Stomach (tissue), 9 donors: Measurements from ENCODE around the gene UCN. TPM values are rescaled to one million over a fixed set of nuclear protein-coding genes. Genes with fewer than 3 reads are reported as not detected.

Source experiments
- DNase-seq, 2 donors: peaks; one replicate each; pipeline versions ENCODE4 v3.0.0 to v3.0.0-alpha.2; 2013 to 2019
- H3K27ac ChIP-seq, 5 donors: fragments of 200-600 bp in 4 of 5; sonication (generic) in 4 of 5; one replicate each; pipeline ENCODE4 v1.5.1; 2013 to 2019; ENCODE audit warnings: mild to moderate bottlenecking in 1 of 5, moderate library complexity in 1 of 5
- H3K27me3 ChIP-seq, 3 donors: fragments of 200-600 bp; sonication (generic); one replicate each; pipeline ENCODE4 v1.5.1; 2017 to 2019; ENCODE audit warnings: mixed run types in 1 of 3
- H3K36me3 ChIP-seq, 4 donors: fragments of 200-600 bp; sonication (generic); 1 replicate in 3 of 4; 2 replicates in 1 of 4; pipeline ENCODE4 v1.5.1; 2016 to 2019
- H3K4me1 ChIP-seq, 4 donors: fragments of 200-600 bp; sonication (generic); one replicate each; pipeline ENCODE4 v1.5.1; 2016 to 2019
- H3K4me3 ChIP-seq, 4 donors: fragments of 200-600 bp; sonication (generic) in 3 of 4; one replicate each; pipeline ENCODE4 v1.5.1; 2016 to 2019; ENCODE audit warnings: mild to moderate bottlenecking in 1 of 4
- H3K9me3 ChIP-seq, 4 donors: fragments of 200-600 bp; sonication (generic); one replicate each; pipeline ENCODE4 v1.5.1; 2016 to 2019
- CTCF ChIP-seq, 7 experiments: fragments of 450-650 bp in 4 of 7; fragments of 200-600 bp in 3 of 7; sonication (generic) in 3 of 7; IDR thresholded peaks; one replicate each; pipeline ENCODE4 v1.5.1; 2016 to 2019; ENCODE audit warnings: antibody characterized with exemption in 7 of 7, control low read depth in 2 of 7, mild to moderate bottlenecking in 1 of 7
- EP300 ChIP-seq: sonication (generic); formaldehyde crosslinking; IDR thresholded peaks from one replicate; pipeline ENCODE4 v1.6.1; 2017; ENCODE audit warnings: antibody characterized with exemption
- POLR2A ChIP-seq, 4 donors: fragments of 450-650 bp; IDR thresholded peaks; one replicate each; pipeline ENCODE4 v1.6.1; 2016; ENCODE audit warnings: antibody characterized with exemption in 4 of 4, control low read depth in 2 of 4, mild to moderate bottlenecking in 1 of 4, moderate library complexity in 1 of 4
- POLR2AphosphoS5 ChIP-seq, 3 donors: sonication (generic); formaldehyde crosslinking; IDR thresholded peaks; one replicate each; pipeline ENCODE4 v1.6.1; 2016; ENCODE audit warnings: antibody characterized with exemption in 3 of 3
- WGBS, 5 donors: extraction: QIAGEN DNeasy Blood & Tissue Kit in 3 of 5; methylation state at CpG; one replicate each; pipeline versions ENCODE4 v1.1.5 to v1.1.7; 2013 to 2018; 5-methylcytosine and 5-hydroxymethylcytosine counted together
- intact Hi-C: fragments of 100-400 bp; cut with DNase I; formaldehyde crosslinking; loops from one replicate; pipeline ENCODE4 v1.15.1; 2023; ENCODE audit warnings: low total_unique reads
- polyA plus RNA-seq, 3 donors: library from polyadenylated mRNA; stranded (reverse); fragments of 200-250 nt; gene quantifications; one replicate each; pipeline ENCODE4 v1.2.3, GENCODE V29; 2013
- total RNA-seq, 5 donors: library from RNA; depleted of rRNA; stranded (reverse); fragments of >200 nt; gene quantifications; one replicate each; pipeline versions ENCODE4 v1.1.0 to v1.2.3, GENCODE V29; 2014 to 2016
- donor health status: healthy with polysubstance abuse.
- donor health status: Bipolar disorder and iron deficiency.
- donor health status: healthy.

Gene UCN
- total and polyA plus RNA-seq, 8 donors, result 3.5 to 6.7 (median 4.1) TPM; not detected in 5

- Histone ChIP-seq H3K27me3 (no peaks in the 10 kb centered on the region), H3K27ac (no peak overlapping the region), H3K36me3 (peaks cover 0 to 10% (median 5%) of the 10 kb centered on the region in 4 donors), H3K9me3 (no peaks in the 10 kb centered on the region), H3K4me3 (no peak overlapping the region), H3K4me1 (peaks cover 14 to 62% (median 43%) of the 10 kb centered on the region in 4 donors)
- no peak for DNase-seq
- intact Hi-C loops, result no loop called here
- TF ChIP-seq CTCF (IDR thresholded peaks at IDR 0.05) (no peak), POLR2AphosphoS5 (IDR thresholded peaks at IDR 0.05) (no peak), EP300 (no peak), POLR2A (IDR thresholded peaks at IDR 0.05) (no peak)
- 69 to 77% (median 72%) methylated on average over 7 of the region's 7 CpGs for WGBS, 5 donors
These were observed 42.0 kb upstream of the UCN start for GRCh38 chr2:27350106-27350693.

GRCh38 chr2:27347641-27348040 lies 39.4 kb upstream of the UCN start:
- 82 to 95% (median 92%) methylated on average over 2 of the region's 2 CpGs for WGBS, 5 donors
- intact Hi-C loops, result no loop called here

GRCh38 chr2:27336173-27336572 lies 27.9 kb upstream of the UCN start:
- intact Hi-C loops, result no loop called here
- no peak overlapping the region for H3K27ac ChIP-seq
- 94 to 98% (median 95%) methylated on average over 7 of the region's 7 CpGs for WGBS, 5 donors
- no peak for TF ChIP-seq POLR2A (IDR thresholded peaks at IDR 0.05)
- TF ChIP-seq POLR2AphosphoS5 (IDR thresholded peaks at IDR 0.05), result no peak
- TF ChIP-seq EP300, result no peak
- no peak for TF ChIP-seq CTCF (IDR thresholded peaks at IDR 0.05)
- DNase-seq, result no peak
- H3K36me3 ChIP-seq, result peaks cover 65 to 100% (median 100%) of the 10 kb centered on the region in 4 donors
- H3K4me3 ChIP-seq, result no peak overlapping the region
- H3K27me3 ChIP-seq, result no peaks in the 10 kb centered on the region
- no peaks in the 10 kb centered on the region for H3K9me3 ChIP-seq
- no peaks in the 10 kb centered on the region for H3K4me1 ChIP-seq

More at GRCh38 chr2:27347641-27348040, 39.4 kb upstream of the UCN start:
- Histone ChIP-seq H3K36me3 (peaks cover 2 to 20% (median 13%) of the 10 kb centered on the region in 4 donors), H3K4me1 (peaks cover 0 to 36% (median 19%) of the 10 kb centered on the region in 4 donors), H3K27me3 (no peaks in the 10 kb centered on the region), H3K27ac (no peak overlapping the region), H3K4me3 (no peak overlapping the region), H3K9me3 (no peaks in the 10 kb centered on the region)
- DNase-seq, result no peak
- no peak for TF ChIP-seq EP300
- no peak for TF ChIP-seq POLR2AphosphoS5 (IDR thresholded peaks at IDR 0.05)
- TF ChIP-seq POLR2A (IDR thresholded peaks at IDR 0.05), result no peak
- TF ChIP-seq CTCF (IDR thresholded peaks at IDR 0.05), result no peak

GRCh38 chr2:27335311-27335710 lies 27.1 kb upstream of the UCN start:
- Histone ChIP-seq H3K4me3 (no peak overlapping the region), H3K27ac (no peak overlapping the region), H3K27me3 (no peaks in the 10 kb centered on the region), H3K9me3 (no peaks in the 10 kb centered on the region), H3K36me3 (peaks cover 65 to 100% (median 100%) of the 10 kb centered on the region in 4 donors), H3K4me1 (no peaks in the 10 kb centered on the region)
- WGBS, 5 donors, result 85 to 98% (median 93%) methylated on average over 3 of the region's 3 CpGs
- no peak for DNase-seq
- TF ChIP-seq CTCF (IDR thresholded peaks at IDR 0.05), result no peak
- no peak for TF ChIP-seq POLR2AphosphoS5 (IDR thresholded peaks at IDR 0.05)
- no peak for TF ChIP-seq POLR2A (IDR thresholded peaks at IDR 0.05)
- TF ChIP-seq EP300, result no peak
- intact Hi-C loops, result no loop called here
